ENCODE data around the gene CRADD.
"Not testable (repeated sequence)": the region's sequence is repeated elsewhere in the genome, so short reads cannot be mapped to it uniquely, and the experiment has no call there.

The CRADD gene

DNA sequence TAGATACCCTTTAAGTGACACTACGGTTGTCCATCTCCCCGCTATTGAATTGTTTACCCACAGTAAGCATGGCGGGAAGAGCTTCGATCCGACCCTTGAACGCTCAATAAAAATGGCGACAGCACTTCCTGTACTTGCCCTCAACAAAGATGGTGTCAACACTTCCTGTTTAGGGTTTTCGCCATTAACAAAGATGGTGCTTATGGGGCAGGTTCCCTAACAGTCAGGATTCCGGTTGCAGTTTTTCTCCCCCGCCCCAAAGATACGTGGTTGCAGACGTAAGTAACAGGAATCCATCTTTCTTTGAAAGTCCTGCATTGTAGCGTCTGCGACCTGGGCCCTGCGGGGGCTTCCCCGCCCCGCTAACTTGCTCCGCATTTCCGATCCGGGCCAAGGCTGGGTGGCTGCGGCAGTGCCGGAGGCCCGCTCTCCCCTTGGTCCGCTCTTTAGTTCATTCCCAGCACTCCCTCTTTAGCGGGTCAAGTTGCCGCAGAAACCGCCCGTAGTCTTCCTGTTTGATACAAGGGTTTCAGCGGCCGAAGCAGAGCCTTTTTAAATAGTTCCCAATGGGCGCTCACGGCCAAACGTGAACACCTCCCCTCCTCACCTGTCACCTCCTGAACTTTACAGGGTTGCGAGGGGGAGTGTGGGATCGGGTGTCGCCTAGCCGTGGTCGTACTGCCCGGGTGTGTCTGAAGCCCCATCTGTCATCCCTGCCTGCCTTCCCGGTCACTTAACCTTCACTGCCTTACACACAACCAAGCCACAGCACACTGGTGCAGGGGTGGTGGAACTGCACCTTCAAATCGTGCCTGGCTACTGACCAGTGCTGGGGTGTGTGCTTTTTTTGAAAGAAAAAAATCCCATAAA lies at the start of gene CRADD:
Gene CRADD (plus strand): TSS at position 181 of the 870 bp plus-strand sequence.
- peak; percentile 89 for DNase-seq (ENCODE audit: low spot score)

DNA sequence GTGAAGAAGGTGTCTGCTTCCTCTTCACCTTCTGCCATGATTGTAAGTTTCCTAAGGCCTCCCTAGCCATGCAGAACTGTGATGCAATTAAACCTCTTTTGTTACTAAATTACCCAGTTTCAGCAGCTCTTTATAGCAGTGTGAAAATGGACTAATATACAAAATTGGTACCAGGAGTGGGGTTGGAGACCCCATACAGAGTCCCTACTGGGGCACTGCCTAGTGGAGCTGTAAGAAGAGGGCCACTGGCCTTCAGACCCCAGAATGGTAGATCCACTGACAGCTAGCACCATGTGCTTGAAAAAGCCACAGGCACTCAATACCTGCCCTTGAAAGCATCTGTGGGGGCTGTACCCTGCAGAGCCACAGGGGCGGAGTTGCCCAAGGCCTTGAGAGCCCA lies 44.8 kb upstream of the CRADD start:
- no peak for DNase-seq (ENCODE audit: low spot score)

GRCh38 chr12:93634416-93634815 lies 42.8 kb upstream of the CRADD start:
- peak; percentile 25 for DNase-seq (ENCODE audit: low spot score)

DNA sequence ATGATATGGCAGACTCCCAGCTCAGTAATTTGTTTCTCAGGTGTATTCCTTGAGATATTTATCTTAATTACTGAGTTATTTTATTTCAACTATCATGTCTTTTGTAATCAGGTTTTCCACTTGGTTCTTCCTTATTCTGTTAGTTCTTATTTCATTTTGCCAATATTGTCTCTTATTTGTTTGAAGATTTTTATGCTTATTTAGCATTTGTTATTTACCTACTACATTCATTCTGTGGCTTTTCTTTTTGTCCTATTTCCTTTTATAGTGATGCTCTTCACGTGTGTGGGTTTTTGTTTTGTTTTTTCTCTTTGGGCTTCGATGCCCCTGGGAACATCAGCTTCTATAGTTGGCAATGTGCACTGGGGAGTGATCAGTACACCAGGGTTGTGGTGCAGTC lies 40.5 kb upstream of the CRADD start:
- DNase-seq (ENCODE audit: low spot score): no peak

DNA sequence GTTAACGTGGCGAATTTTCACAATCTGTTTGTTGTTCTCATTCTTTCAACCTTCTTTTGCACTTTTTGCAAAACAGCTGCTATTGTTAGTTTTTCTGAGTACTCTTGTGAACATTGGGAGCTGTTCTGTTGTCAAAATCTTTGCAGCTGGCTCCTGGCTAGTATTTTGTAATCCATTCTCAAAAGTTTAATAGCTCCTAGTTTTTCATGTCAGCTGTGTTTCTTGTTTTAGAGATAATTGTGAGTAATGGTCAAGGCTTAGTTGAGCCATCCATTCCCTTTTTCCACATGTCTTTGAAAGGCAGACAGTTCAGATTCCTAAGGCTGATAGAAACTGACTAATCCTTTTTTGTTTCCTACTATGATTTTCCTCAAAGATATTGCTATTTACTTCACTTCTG lies 39.1 kb upstream of the CRADD start:
- DNase-seq (ENCODE audit: low spot score): peak; percentile 28

DNA sequence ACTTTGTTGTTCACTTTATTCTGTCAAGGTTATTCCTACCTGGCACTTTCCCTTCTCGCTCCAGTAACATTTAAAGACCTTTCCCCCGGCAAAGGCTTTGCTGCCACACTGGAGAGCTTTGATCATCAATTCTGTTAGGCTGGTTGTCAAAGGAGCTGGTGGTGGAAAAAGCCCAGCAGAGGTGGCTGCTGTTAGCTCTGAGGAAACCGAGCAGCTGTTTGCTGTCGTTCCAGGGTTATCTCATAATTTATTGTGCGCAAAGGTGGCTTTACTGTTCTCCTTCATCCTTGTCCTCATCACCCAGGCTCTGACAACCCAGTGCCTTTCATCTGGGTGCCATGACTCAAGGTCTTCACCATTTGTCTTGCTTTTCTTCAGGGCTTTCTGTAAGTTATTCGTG lies 38.2 kb upstream of the CRADD start:
- DNase-seq (ENCODE audit: low spot score): no peak

GRCh38 chr12:93639406-93639805 lies 37.8 kb upstream of the CRADD start:
- DNase-seq (ENCODE audit: low spot score): no peak

- DNase-seq (ENCODE audit: low spot score): not testable (repeated sequence)
Observed at GRCh38 chr12:93641380-93641779, 35.8 kb upstream of the CRADD start.

GRCh38 chr12:93642751-93643150 lies 34.4 kb upstream of the CRADD start:
- no peak for DNase-seq (ENCODE audit: low spot score)

DNA sequence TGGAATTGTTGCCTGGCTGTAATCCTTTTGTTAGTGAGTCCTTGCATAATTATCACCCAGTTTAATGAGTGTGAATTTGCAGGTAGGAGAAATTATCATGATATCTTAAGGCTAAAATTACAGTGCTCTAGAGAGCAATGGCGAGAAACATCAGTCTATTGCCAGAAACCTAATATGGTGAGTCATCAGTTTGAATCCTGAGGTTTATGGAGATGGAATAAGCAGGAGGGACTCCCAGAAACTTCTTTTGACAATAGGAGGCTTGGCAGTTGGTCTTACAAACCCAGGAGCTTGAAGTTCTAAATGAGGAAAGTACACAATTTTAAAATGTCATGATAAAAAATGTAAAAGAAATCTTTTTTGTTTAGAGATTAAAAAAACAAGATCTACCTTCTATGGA lies 31.5 kb upstream of the CRADD start:
- peak; percentile 39 for DNase-seq (ENCODE audit: low spot score)

DNA sequence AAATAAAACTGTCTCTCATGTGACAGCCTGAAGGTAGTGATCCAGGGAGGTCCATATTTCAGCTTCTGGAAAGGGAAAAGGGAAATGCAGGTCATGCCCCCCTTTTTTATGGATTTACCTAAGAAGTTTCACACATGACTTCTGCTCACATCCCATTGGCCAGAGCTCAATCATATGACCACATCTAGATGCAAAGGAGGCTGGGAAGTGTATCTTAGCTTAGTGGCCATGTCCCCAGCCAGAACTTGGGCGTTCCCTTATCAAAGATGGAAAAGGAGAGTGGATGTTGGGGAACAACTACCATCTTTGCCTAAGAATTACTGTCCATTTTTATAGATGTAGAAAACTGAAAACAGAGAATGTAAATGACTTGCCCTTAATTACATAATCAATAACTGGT lies 26.5 kb upstream of the CRADD start:
- DNase-seq (ENCODE audit: low spot score): no peak

DNA sequence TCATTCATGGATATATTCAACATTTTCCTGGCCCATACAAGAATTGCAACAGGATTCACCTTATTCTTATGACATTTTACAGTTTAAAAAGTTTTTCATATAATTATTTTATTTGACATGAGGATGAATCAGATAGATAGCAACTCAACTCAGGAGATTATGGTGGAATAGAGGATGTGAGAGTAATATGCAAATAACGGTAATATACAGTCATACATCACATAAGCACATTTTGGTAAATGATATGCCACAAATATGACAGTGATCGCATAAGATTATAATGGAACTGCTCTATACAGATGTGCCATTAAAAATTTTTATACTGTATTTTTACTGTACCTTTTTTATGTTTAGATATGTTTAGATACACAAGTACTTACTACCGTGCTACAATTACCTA lies 24.1 kb upstream of the CRADD start:
- no peak for DNase-seq (ENCODE audit: low spot score)

- DNase-seq (ENCODE audit: low spot score): no peak
Observed at GRCh38 chr12:93653712-93654111, 23.5 kb upstream of the CRADD start.

DNA sequence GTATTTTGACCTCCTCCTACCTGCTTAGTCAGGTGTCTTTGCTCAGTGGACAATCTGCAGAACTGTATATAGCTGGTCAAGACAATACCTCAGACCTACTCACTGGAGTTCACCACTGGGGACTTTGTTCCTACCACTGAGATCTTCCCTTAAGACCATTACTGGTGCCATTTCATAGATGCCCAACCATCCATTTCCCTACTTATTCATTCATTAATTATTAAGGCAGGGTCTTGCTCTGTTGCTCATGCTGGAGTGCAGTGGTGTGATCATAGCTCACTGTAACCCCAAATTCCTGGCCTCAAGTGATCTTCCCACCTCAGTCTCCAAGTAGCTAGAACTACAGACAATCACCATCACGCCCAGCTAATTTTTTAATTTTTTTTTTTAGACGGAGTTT lies 22.8 kb upstream of the CRADD start:
- DNase-seq (ENCODE audit: low spot score): no peak

- no peak for DNase-seq (ENCODE audit: low spot score)
Observed at GRCh38 chr12:93657071-93657470, 20.1 kb upstream of the CRADD start.

- no peak for DNase-seq (ENCODE audit: low spot score)
Observed at GRCh38 chr12:93661021-93661420, 16.2 kb upstream of the CRADD start.

GRCh38 chr12:93663006-93663728 lies 14.0 kb upstream of the CRADD start:
- no peak for DNase-seq (ENCODE audit: low spot score)

- DNase-seq (ENCODE audit: low spot score): no peak
Observed at GRCh38 chr12:93663729-93664084, 13.5 kb upstream of the CRADD start.

- DNase-seq (ENCODE audit: low spot score): no peak
Observed at GRCh38 chr12:93664573-93665138, 12.5 kb upstream of the CRADD start.

- no peak for DNase-seq (ENCODE audit: low spot score)
Observed at GRCh38 chr12:93667672-93668071, 9.5 kb upstream of the CRADD start.

- DNase-seq (ENCODE audit: low spot score): no peak
Observed at GRCh38 chr12:93668919-93669418, 8.2 kb upstream of the CRADD start.

- no peak for DNase-seq (ENCODE audit: low spot score)
Observed at GRCh38 chr12:93669452-93669851, 7.7 kb upstream of the CRADD start.

DNA sequence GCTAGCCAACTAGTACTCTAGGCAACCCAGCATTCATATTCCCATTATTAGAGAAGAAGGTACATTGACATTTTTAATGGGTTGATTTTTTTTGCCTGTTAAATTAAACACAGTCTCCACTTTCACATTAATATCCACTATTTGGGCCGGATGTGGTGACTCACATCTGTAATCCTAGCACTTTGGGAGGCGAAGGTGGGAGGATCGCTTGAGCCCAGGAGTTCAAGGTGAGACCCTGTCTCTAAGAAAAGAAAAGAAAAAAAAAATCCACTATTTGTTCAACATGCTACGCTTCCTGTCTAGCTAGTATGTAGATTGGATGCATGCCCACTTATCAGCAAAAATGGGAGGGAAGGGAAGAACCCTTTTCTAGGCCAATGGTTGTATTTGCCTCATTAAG lies 7.1 kb upstream of the CRADD start:
- no peak for DNase-seq (ENCODE audit: low spot score)
